Prostate gland (tissue), 2 donors: ENCODE measurements around the gene ATOSB.

ENCODE experiments used
- POLR2A ChIP-seq: fragments of 450-650 bp; IDR thresholded peaks from one replicate; pipeline ENCODE4 v1.6.1; 2016; ENCODE audit warnings: antibody characterized with exemption, mild to moderate bottlenecking
- POLR2AphosphoS5 ChIP-seq: sonication (generic); formaldehyde crosslinking; IDR thresholded peaks from one replicate; pipeline ENCODE4 v1.6.1; 2017; ENCODE audit warnings: antibody characterized with exemption
- TF ChIP-seq, protein P1 (sequence below), 4 experiments: fragments of 200-600 bp in 2 of 4; fragments of 450-650 bp in 2 of 4; sonication (generic) in 2 of 4; IDR thresholded peaks; 1 replicate in 3 of 4; 2 replicates in 1 of 4; pipeline ENCODE4 v1.5.1; 2016 to 2019; ENCODE audit warnings: antibody characterized with exemption in 4 of 4, mild to moderate bottlenecking in 2 of 4, moderate library complexity in 2 of 4

DNA sequence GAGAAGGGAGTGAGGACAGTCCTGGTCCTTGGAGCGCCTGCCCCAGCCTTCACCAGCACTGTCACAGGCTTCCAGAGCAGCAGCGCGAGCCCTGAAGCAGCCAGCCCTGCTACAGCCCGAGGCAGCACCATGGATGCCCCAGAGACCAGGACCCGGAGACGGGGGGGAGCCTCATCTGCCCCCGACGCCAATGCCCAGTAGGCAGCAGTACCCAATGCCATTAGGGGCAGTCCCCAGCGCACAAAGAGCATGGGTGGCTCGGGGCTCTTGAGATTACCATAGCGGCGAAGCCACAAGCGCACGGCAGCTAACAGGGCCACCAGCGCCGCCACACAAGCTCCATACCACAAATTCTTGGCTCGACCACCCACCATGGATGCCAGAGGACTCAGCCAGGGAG is 24.1 kb downstream of the ATOSB start:
- TF ChIP-seq, protein P1, sequence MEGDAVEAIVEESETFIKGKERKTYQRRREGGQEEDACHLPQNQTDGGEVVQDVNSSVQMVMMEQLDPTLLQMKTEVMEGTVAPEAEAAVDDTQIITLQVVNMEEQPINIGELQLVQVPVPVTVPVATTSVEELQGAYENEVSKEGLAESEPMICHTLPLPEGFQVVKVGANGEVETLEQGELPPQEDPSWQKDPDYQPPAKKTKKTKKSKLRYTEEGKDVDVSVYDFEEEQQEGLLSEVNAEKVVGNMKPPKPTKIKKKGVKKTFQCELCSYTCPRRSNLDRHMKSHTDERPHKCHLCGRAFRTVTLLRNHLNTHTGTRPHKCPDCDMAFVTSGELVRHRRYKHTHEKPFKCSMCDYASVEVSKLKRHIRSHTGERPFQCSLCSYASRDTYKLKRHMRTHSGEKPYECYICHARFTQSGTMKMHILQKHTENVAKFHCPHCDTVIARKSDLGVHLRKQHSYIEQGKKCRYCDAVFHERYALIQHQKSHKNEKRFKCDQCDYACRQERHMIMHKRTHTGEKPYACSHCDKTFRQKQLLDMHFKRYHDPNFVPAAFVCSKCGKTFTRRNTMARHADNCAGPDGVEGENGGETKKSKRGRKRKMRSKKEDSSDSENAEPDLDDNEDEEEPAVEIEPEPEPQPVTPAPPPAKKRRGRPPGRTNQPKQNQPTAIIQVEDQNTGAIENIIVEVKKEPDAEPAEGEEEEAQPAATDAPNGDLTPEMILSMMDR (IDR thresholded peaks at IDR 0.05) = no peak
- TF ChIP-seq POLR2AphosphoS5 (no peak), POLR2A (no peak)
